Measurements from ENCODE around the gene RERE.
A peak's percentile ranks its signal among the peaks of the same experiment; 100 is the strongest.

RERE gene

GRCh38 chr1:8423692-8424538, 393.5 kb downstream of the RERE start:
- peak; percentile 49 for DNase-seq (ENCODE audit: low spot score)

DNA sequence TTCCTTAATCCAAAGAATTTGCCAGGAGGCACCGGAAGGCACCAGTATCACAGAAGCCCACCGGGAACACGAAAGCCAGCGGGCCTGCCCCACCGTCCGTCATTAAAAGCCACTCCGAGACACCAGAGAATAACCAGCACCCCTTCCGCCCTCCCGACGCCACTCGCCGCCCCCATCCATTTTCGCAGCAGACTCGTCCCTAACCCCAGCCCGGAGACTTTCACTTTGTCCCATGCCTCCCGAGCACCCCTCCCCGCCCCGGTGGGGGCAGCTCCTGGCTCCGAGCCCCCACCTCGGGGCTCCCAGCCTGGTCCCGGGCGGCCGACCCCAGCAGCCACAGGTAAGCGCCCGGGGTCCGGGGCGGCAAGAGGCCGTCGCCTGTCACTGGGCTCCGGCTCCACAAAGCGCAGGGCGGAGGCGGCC, 394.2 kb downstream of the RERE start:
- DNase-seq (ENCODE audit: low spot score): no peak

- no peak for DNase-seq (ENCODE audit: low spot score)
Measured at GRCh38 chr1:8422510-8423268, 394.8 kb downstream of the RERE start.

GRCh38 chr1:8421721-8422120, 395.7 kb downstream of the RERE start:
- DNase-seq (ENCODE audit: low spot score): no peak

- no peak for DNase-seq (ENCODE audit: low spot score)
Measured at GRCh38 chr1:8420318-8420717, 397.1 kb downstream of the RERE start.

DNA sequence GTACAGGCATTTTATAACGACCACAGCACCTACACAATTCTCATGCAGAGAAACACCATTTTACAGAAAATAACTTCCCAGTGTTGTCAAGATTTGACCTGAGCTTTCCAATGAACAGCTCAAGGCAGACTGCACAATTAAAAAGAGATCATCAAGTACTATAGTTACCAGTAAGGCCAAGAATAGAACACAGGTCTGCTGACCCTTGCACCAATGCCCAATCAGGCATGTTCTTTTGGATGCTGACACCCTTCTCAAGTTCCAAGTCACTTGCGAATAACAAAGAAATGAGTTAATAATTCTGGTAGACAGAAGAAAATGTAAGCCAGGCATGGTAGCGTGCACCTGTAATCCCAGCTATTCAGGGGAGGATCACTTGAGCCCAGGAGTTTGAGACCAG, 397.6 kb downstream of the RERE start:
- DNase-seq (ENCODE audit: low spot score): no peak

- DNase-seq (ENCODE audit: low spot score): no peak
Measured at GRCh38 chr1:8419172-8419571, 398.3 kb downstream of the RERE start.

DNA sequence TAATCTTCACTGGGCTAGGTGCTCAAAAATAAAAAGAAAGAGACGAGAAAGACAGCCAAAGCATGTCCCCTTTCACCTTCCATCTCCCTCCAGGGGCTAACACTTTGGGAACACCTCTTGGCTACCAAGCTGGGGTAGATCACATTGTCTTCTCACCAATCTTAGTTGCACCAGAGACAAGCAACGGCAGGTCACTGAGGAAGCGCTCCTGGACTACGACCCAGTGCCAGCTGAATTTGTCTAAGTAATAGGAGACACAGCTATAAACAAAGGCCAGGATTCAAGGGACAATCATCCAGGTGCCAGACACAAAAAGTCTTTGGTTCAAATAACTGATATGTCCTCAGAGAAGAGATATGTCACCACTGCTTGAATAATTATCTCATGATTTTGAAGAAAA, 399.1 kb downstream of the RERE start:
- DNase-seq (ENCODE audit: low spot score): no peak

GRCh38 chr1:8417625-8418024, 399.8 kb downstream of the RERE start:
- DNase-seq (ENCODE audit: low spot score): no peak

- no peak for DNase-seq (ENCODE audit: low spot score)
Measured at GRCh38 chr1:8416881-8417280, 400.6 kb downstream of the RERE start.

DNA sequence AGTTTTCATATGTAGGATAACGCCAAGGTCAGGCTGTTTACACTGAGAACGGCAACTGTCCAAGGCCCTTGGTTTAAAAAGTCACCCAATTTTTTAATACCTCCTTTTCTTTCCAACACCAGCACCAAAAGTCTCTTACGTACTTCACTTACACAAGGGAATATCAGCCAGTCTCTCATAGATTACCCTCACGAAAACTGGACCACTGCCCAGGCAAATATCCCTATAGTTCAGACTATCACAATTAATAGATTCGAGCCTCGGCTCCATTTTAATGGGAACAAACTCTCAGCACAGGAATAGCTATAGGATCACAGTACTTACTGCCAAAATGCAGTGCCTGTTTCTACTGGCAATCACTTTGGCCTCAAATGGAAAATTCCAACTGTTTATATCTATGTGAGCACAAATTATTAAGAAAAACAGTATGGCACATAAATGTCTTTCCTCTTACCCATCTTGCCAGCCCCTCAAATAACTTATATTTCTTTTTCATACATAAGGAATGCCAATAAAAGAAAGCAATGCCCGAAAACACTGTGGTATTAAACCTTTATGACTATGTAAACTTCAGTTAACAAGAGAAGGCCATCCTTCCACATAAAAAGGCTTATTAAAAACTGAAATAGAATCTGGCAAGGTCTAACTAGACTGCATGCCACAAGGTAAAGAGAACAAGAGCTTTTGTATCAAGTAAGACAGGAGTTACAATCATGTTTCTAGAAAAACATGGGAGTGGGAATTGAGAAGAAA, 401.7 kb downstream of the RERE start:
- DNase-seq (ENCODE audit: low spot score): no peak

DNA sequence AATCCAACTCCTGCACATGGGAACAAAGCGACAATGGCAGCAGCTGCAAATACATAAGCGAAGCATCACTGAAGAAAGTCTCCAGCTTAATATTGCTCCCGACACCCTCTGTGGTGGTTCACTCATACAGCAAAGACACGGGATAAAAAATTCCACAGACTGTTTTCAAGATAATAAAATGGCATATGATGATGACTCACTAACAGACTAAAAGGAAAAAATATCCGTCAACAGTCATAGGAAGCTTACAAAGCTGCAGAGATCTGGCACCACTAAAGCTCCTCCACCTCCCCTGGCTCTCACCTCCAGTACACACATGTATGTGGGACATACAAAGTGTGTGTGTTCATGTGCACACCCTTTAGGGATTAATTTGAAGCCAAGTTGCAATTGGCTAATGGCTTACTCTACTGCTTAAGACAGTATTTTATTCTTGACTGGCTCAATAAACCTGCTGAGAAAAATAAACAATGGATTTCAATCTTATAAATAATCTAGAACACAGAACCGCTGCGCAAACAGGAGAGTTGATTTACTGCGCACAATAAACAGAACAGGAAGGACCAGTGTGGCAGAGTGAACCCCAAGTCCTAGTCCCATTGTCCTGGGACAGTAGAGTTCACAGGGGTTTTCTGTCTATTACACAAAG, 405.1 kb downstream of the RERE start:
- DNase-seq (ENCODE audit: low spot score): no peak

GRCh38 chr1:8411803-8412182, 405.6 kb downstream of the RERE start:
- DNase-seq (ENCODE audit: low spot score): no peak

DNA sequence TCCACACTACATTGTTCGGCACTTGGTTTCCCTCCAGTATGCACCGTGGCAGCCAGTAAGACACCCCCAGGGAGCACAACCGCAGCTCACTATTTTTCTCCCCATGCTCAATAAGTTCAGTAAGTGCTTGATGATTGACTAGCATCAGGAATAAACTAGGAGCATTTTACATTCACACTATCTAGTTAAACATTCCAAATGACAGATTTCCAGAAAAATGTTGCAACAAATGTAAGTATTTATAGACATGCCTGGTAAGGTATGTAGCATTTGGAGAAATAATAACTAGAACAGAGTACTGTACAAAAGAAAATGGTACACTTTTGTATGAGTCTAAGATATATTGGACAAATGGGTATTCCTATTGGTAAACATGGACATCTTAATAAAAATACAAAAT, 406.6 kb downstream of the RERE start:
- DNase-seq (ENCODE audit: low spot score): no peak

DNA sequence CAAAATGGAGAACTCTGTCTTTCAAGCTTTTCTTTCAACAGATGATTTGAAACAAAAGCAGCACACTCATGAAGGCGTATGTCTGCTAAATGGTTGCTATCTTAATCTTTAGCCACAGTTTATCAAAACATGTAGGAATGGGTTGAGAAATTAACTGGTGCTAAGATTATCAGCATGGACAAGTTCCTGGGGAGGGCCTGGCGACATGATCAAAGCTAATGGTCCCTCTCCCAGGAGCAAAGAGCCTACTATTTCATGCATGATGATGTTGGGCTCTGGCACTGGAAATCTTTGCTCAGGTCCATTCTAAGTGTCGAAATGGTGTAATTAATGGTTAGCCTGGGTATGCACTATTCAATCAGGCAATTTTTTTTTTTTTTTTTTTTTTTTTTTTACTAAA, 407.8 kb downstream of the RERE start:
- no peak for DNase-seq (ENCODE audit: low spot score)

DNA sequence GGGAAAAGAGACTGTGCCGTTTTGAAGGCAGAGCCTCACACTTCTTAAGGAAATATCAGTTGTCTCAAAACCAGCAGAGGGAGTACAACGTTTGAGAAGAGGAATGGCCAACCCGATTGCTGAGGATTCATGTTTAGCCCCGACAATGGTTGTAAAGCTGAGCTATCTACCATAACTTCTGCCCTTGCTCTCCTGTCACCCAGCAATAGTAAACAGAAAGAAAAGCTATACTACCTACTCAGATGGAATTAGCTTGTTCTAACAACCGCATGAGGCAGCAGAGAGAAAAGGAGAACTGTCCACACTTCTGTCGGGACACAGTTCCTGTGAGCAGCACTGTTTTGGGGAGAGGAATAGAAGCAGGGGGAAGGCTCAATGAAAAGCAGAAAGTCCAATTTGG, 408.3 kb downstream of the RERE start:
- DNase-seq (ENCODE audit: low spot score): peak; percentile 33

GRCh38 chr1:8408151-8408839, 409.1 kb downstream of the RERE start:
- no peak for DNase-seq (ENCODE audit: low spot score)

DNA sequence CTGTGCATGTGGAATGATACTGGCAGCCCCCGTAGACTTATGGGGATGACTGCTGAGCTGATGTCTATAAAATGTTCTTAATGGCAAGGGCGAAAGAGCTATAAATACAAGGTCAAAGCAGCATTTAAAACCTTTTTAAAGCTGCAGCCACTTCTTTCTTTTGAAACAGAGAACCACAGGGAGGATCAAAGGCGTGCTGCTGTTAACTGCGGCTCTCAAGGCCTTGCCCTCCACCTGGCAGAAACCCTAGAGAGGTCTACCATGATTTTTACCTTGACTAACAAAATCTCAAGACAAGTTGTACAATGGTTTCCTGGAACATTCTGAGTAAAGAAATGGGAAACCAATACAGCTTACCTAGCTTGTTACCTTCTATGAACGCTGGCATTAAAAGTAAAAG, 409.8 kb downstream of the RERE start:
- peak; percentile 48 for DNase-seq (ENCODE audit: low spot score)

DNA sequence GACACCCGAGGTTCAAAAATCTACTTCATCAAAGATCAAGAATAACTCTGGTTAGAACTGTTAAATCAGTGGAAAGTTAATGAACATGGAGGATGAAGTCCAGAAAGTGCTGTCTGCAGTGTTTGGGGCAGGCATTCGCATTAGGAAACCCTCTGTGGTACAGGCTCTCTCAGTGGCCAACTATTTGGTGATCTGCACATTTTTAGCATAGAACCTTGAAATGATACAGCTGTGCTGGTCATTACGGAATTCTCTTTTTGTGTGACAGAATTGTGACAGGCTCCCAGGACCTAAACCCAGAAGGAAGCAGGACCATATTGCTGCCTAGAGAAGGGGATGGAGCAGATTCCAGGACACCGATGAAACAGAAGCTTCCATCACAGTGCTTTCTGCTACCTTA, 410.5 kb downstream of the RERE start:
- DNase-seq (ENCODE audit: low spot score): no peak

DNA sequence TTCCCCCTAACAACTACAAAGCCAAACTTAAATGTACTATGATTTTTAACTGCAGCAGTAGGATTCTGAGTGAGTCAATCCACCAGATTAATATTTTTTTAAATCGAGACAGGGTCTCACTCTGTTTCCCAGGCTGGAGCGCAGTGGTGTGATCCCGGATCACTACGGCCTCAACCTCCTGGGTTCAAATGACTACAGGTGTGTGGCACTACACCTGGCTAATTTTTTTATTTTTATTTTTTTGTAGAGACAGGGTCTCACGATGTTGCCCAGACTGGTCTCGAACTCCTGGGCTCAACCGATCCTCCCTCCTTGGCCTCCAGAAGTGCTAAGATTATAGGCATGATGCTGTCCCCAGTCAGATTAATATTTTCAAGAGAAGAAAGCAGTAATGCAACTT, 411.4 kb downstream of the RERE start:
- DNase-seq (ENCODE audit: low spot score): no peak

DNA sequence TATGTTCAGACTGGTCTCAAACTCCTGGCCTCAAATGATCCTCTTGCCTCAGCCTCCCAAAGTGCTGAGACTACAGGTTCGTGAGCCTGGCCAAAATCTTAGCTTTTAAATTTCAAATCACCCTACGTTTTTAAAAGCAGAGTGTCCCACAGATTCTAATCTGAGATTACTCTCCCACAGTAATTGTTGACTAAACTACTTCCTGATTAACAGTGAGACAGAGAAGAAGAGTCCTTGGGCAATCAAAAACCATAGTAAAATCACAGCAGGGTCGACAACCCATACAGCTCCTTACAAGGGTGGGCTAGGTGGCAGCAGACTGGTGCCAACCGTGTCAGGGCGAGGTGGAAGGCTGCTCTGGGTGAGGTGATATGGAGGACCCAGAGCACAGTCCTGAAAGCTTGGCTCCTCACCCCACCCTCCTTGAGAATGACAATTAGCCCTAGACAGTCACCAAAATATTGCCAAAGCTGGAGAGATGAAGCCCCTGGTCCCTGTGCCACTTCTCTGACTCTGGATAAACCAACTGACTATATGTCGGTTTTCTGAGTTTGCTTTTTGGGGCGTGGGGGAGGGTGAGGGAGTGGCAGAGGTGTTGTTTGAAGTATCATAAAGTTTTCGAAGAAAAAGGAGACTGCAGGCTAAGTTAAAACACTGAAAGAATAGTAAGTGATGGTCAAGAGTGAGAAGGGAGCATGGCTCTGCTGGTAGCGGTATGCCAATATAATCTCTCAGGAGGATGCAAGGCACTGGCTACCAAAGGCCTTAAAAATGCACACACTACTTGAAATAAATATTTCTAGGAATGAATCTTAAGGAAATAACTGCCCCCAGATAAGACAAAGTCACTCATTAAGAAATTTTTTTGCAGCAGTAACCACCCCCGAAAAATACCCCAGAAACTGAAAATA, 412.7 kb downstream of the RERE start:
- no peak for DNase-seq (ENCODE audit: low spot score)
